ENCODE data around the gene LRP8.

Gene LRP8

GRCh38 chr1:53323316-53323715 lies 4.6 kb downstream of the LRP8 start:
- no peak for DNase-seq (ENCODE audit: low read depth, low spot score)

GRCh38 chr1:53321776-53322602 lies 5.9 kb downstream of the LRP8 start:
- no peak for DNase-seq (ENCODE audit: low read depth, low spot score)

DNA sequence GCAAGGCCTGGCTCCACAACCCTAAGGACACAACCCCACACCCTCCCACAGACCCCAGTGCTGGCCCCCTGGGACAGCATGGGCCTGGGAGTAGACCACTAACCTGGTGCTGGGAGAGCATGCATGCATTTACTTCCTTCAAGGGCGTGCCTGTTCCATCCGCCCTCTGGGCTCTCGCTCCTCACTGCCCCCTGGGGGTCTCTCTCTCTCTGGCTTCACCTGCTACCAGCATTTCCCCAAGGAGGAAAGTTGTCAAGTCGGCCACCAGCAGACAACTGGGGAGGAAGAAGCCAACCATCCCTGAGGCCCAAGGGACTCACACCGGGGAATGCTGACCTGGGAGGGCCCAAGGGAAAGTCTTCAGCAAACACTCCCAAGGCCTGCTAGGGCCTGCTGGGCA lies 6.5 kb downstream of the LRP8 start:
- no peak for DNase-seq (ENCODE audit: low read depth, low spot score)

GRCh38 chr1:53320646-53321045 lies 7.2 kb downstream of the LRP8 start:
- no peak for DNase-seq (ENCODE audit: low read depth, low spot score)

DNA sequence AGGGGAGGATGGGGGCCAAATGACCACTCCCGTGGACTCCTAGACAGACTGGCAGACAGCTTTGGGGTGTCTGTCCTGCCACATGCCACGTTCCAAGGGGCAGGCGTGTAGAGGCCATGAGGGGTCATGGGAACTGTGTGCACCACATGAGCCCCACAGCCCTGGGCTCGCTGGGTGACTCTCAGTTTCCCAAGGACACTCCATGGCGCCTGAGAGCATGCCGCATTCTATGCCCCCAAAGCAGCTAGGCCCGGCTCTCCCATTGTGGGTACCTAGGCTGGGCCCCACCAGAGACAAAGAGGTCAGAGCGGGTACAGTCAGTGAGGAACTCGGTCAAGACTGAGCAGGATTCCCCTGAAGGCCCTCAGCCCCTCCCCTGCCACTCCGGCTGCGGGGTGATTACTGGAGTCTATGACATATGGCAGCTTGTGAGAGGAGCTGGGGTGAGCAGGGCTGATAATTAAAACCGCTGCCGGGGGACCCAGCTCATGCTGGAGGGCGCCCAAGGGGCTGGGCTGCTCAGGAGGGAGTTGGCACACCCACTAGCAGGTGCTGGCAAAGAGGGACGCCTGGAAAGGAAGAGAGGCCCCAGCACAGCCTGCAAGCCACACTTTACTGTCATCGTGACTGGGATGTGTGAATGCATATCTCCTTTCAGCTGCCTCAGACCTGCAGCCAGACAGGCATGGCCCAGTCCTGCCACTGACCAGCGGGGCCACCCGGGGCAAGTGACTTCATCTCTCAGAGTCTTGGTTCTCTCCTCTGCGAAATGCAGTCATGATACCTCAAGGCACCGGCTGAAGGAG lies 8.4 kb downstream of the LRP8 start:
- no peak for DNase-seq (ENCODE audit: low read depth, low spot score)

DNA sequence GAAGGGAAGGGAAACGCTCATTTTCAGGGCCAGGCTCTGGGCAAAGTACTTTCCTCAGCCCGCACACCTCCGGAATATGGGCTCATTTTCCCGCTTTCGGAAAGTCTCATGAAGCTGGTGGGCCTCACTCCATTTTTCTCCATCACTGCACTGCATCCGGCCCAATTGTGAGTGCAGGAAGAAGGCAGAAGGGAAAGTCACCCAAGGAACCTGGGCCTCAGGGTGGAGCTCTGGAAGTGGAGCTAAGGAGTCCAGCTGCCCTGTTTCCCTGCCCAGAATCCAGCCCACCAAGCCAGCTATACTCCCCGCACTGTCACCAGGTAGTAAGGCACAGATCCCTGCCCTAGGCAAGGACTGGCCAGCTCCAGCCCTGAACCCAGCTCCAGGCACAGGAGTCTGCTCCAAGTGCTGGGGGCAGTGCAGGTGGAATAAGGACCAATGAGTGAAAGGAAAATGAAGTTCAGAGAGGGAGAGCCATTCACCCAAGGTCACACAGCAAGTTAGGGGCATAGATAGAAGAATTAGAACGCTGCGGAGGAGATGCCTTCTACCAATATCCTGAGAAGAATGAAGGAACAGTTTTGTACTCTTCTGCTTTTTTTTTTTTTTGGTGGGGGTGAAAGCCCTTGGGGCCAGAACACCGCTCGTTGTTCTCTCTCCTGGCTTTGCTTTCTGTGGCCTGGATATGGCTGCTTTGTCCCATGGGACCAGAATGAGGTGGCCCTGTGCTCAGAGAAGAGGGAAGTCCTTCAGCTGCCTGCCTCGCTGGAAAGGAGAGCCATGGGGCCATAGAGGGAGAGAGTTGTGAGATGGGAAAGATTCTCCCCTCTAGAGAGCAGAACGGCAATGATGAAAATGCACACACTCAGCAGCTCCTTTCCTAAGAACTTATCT lies 10.0 kb downstream of the LRP8 start:
- no peak for DNase-seq (ENCODE audit: low read depth, low spot score)

DNA sequence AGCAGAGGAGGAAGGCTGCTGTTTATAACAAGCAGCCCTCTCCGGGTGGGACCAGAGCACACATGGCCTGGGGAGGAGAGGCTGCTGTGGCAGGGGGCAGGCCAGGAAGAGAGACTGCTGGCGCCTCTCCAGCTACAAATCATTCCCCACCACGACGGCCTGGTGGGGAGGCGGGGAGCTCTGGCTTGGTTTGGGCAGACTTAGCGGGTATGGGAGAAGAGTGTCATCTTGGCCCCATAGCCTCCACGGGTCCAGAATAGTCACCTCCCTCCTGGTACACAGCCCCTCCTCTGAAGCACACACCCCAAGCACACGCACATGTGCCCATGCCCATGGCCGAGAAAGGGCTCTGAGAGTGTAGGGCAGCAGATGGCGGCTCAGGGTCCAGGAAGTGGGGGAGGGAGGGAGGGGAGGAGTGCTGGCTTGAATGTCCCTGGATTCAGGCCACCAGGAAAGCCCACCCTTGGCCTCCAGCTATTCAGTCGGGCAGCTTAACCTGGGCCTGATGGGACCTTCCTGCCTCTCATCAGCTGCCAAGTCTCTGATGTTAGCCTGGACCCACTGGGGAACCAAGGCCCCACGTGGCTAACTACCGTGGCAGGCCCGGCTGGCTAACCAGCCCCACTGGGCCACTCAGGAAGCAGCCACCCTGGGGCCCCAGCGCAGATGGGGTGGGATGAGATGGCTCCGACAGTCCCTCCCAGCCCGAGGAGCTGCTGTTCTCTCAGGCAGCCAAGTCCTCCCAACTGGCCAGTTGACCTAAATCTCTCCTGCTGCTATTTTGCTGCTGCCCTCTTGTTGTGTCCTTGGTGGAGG lies 10.9 kb downstream of the LRP8 start:
- DNase-seq (ENCODE audit: low read depth, low spot score) = no peak

GRCh38 chr1:53316424-53316765 lies 11.5 kb downstream of the LRP8 start:
- no peak for DNase-seq (ENCODE audit: low read depth, low spot score)

- DNase-seq (ENCODE audit: low read depth, low spot score) = no peak
These were observed 12.1 kb downstream of the LRP8 start for GRCh38 chr1:53315456-53316423.

DNA sequence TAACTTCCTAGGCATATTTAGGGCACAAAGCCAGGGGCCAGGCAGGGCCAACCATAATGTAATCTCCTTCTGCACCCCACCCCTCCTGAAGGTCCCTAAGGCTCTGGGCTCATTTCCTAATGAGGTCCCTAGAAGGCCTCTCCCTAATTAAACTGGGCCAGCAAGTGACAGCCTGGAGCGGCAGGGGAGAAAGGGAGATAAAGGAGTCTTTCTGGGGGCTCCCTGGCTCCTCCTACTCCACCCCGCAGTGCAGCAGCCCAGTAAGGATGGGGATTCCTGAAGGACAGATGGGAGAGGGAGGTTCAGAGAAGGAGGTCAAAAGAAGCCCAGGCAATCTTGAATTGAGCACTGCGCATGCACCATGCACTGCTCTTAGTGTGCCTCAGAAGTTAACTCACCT lies 12.8 kb downstream of the LRP8 start:
- DNase-seq (ENCODE audit: low read depth, low spot score) = no peak

DNA sequence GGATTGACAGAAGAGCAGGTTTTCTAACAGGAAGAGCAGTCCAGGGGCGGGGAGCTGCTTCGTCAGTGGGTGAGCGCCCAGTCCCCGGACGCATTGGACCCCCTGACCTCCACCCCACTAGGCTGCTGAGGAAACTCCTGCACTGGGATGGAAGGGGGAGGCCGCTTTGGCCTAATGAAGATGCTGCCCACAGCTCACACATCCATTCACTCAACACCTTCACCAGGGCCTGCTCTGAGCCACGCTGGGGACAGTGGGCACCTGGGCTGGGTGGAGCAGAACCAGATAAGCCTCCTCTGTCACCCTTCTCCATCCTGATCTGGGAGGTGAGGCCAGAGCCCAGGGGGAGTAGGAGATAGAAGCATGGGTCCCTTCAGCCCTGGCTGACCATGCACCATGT lies 13.3 kb downstream of the LRP8 start:
- no peak for DNase-seq (ENCODE audit: low read depth, low spot score)

DNA sequence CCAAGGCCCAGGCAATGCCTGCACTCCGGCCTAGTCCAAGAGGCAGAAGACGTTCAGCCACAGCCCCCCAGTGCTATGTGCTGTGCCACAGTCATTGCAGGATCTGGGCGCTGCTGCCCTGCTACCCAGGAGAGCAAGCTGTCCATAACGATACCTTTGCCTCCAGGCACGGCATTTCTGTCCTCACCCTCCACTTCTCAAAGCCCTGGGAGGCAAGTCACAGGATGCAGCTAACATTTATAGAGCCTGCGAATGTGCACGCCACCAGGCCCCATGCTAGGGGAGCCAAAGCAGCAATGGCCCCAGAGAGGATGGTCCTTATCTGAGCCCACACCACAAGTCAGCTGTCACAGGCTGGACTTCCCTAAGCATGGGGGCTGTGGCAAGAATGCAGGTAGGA lies 13.8 kb downstream of the LRP8 start:
- DNase-seq (ENCODE audit: low read depth, low spot score) = no peak

GRCh38 chr1:53313556-53313955 lies 14.3 kb downstream of the LRP8 start:
- DNase-seq (ENCODE audit: low read depth, low spot score) = no peak

DNA sequence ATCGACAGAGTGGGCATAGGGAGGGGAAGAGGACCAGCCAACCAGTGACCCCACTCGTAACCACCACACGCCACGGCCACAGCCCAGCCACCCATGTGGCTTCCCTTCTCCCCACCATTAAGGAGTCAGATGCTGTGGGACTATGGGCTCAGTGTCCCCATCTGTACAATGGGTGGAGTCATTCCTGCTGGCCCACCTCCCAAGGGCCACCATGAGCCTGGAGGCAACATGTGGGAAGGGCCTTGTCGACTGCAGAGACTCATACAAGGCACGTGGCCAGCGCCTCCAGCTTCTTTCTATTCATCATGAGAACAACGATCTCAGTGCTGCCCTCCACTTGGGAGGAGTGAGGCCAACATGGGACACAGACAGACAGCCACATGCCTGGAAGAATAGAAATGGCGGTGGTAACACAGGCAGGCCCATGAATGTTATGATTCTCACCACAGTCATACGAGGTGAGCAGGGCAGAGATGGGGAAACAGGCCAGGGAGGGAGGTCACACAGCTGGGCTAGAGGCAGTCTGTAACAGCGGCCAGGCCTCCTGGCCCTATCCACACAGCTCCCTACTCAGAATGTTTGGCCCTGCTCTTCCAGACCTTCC lies 16.1 kb downstream of the LRP8 start:
- DNase-seq (ENCODE audit: low read depth, low spot score) = no peak

- DNase-seq (ENCODE audit: low read depth, low spot score) = no peak
These were observed 16.8 kb downstream of the LRP8 start for GRCh38 chr1:53310847-53311681.

DNA sequence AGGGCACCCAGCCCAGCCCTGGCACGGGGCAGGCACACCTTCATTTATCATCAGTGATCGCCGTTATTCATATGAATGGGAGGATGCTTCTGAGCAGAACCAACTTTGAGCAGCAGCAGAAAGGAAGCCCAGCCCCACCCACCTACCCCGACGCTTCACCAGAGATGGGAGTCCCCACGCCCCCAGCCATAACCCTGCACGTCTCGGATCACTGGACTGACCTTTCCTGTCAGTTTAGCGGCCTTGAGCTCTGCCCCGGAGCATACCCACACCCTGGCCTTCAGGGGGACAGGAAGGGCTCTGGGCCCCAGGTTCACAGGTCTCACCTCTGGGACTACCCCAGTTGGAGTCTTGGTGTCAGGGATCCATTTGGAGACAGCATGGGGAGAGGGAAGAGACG lies 18.1 kb downstream of the LRP8 start:
- DNase-seq (ENCODE audit: low read depth, low spot score) = no peak

DNA sequence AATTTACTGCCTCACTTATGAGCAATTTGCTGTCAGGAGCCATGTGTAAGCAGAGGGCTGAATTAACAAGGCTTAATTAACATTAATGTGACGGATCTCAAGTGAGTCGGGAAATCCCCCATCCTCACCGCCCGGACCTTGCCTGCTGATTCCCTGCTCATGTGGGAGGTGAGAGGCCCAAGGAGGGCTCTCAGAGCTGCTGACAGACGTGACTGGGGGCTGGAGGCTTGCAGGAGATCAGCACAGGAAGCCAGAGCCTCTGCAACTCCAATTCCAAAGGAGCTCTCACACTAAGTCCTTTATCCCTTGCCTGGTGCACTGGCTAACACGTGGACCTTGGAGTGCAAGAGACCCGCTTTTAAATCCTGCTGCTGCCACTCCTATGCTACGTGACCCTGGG lies 19.4 kb downstream of the LRP8 start:
- no peak for DNase-seq (ENCODE audit: low read depth, low spot score)

GRCh38 chr1:53307037-53307436 lies 20.8 kb downstream of the LRP8 start:
- no peak for DNase-seq (ENCODE audit: low read depth, low spot score)

GRCh38 chr1:53306168-53306567 lies 21.7 kb downstream of the LRP8 start:
- DNase-seq (ENCODE audit: low read depth, low spot score) = no peak

Data from activated CD4-positive, CD25-positive, alpha-beta regulatory T cell treated with anti-CD3 and anti-CD28 coated beads, Interleukin-2, amount 50 U/mL, for 16 hours (primary cell).